ENCODE data around the gene C19orf12. TPM values are rescaled to one million over a fixed set of nuclear protein-coding genes. Genes with fewer than 3 reads are reported as not detected.
A peak's percentile ranks its signal among the peaks of the same experiment; 100 is the strongest.

C19orf12 gene
- total RNA-seq, 1 donor from 2014 or later = 36.7 TPM

DNA sequence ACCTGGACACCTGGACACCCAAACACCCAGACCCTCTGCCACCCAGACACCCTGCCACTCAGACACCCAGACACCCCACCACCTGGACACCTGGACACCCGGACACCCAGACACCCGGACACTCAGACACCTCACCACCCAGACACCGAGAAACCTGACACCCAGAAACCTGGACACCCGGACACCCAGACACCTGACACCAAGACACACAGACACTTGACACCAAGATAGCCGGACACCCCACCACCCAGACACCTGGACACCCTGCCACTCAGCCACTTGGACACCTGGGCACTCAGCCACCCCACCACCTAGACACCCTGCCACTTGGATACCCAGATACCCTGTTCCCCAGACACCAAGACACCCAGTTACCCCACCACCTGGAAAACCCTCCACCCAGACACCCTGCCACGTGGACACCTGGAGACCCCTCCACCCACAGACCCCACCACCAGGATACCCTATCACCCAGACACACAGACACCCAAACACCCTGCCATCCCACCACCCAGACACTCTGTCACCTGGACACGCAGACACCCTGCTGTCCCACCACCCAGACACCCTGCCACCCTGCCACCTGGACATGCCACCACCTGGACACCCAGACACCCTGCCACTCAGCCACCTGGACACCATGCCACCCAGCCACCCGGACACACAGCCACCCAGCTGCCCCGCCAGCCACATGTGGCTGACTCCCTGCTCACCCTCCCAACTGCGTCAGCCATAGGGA is 17.4 kb downstream of the C19orf12 start:
- no peak for DNase-seq (ENCODE audit: low read depth)

DNA sequence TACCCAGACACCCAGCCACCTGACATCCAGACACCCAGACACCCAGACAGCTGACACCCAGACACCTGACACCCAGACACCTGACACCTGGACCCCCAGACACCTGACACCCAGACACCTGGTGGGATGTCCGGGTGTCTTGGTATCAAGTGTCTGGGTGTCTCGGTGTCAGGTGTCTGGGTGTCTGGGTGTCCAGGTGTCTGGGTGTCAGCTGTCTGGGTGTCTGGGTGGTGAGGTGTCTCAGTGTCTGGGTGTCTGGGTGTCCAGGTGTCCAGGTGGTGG is 18.6 kb downstream of the C19orf12 start:
- no peak for DNase-seq (ENCODE audit: low read depth)

DNA sequence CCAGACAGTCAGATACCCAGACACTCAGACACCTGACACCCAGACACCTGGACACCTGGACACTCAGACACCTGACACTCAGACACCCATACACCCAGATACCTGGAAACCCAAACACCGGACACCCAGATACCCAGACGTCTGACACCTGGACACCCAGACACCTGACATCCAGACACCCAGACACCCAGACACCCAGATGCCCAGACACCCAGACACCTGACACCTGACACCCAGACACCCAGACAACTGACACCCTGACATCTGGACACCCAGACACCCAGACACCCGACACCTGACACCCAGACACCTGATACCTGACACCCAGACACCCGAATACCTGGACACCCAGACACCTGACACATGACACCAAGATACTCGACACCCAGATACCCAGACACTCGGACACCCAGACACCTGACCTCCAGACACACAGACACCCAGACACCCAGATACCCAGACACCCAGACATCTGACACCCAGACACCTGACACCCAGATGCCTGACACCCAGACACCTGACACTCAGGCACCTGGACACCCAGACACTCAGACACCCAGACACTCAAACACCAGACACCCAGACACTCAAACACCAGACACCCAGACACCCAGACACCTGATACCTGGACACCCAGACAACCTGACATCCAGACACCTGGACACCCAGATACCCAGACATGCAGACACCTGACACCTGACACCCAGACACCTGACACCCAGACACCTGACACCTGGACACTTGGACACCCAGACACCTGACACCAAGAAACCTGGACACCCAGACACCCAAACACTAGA is 19.1 kb downstream of the C19orf12 start:
- DNase-seq (ENCODE audit: low read depth) = no peak

DNA sequence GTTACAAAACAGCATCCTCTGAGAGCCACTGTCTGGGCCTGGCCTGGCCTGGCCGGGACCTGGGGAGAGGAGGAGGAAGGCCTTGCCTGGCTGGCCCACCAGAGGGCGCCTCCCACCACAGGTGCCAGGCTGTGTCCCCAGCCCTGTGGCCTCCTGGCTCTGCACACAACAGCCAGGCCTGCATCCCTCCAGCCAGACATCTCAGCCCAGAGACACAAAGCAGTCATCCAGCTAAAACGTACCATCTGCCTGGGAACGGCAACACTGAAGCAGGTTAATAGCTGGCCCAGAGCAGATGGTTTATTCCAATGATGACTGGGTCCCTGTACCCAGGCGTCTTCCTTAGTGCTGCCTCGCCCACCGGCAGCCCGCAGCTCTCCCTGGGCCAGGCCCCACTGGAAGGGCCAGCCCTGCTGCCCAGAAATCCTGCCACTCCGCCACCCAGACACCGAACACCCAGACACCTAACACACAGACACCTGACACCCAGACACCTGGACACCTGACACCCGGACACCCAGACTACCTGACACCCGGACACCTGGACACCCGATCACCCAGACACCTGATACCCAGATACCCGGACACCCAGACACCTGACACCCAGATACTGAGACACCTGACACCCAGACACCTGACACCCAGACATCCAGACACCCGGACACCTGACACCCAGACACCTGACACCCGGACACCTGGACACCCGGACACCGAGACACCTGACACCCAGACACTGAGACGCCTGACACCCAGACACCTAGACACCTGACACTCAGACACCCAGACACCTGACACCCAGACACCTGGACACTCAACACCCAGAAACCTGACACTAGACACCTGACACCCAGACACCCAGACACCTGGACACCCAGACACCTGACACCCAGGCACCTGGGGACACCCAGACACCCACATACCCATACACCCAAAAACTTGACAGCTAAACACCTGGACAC is 20.1 kb downstream of the C19orf12 start:
- DNase-seq (ENCODE audit: low read depth) = peak; percentile 30

DNA sequence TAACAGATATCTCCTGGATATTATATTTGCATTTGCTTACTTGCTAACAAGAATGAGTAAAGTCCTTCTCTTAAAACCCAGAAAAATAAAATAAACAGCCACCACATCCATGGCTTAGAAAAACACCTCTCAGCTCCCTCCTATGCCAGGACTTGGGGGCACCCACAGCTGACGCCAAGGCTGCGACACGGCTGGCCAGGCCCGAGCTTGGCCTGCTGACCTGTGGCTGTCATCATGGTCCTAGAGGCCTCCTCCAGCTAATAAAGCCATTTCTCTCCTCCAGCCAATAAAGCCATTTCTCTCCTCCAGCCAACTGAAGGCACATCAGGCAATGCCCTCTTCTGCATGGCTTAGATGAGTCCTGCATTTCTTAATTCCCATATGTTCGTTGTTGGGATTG is 20.9 kb downstream of the C19orf12 start:
- DNase-seq (ENCODE audit: low read depth) = no peak

DNA sequence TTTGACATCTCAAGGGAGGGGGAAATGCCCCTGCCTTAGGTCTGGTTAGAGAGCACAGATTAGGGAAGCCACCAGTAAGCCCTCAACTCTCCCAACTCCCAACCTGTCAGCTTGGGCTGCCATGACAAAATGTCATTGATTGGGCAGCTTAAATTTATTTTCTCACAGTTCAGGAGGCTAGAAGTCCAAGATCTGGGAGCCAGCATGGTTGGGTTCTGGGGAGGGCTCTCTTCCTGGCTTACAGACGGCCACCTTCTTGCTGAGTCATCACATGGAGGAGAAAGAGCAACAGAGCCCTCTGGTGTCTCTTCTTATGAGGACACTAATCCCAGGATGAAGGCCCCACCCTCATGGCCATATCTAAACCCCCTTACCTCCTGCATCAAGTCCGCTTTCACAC is 24.2 kb downstream of the C19orf12 start:
- DNase-seq (ENCODE audit: low read depth) = peak; percentile 9

DNA sequence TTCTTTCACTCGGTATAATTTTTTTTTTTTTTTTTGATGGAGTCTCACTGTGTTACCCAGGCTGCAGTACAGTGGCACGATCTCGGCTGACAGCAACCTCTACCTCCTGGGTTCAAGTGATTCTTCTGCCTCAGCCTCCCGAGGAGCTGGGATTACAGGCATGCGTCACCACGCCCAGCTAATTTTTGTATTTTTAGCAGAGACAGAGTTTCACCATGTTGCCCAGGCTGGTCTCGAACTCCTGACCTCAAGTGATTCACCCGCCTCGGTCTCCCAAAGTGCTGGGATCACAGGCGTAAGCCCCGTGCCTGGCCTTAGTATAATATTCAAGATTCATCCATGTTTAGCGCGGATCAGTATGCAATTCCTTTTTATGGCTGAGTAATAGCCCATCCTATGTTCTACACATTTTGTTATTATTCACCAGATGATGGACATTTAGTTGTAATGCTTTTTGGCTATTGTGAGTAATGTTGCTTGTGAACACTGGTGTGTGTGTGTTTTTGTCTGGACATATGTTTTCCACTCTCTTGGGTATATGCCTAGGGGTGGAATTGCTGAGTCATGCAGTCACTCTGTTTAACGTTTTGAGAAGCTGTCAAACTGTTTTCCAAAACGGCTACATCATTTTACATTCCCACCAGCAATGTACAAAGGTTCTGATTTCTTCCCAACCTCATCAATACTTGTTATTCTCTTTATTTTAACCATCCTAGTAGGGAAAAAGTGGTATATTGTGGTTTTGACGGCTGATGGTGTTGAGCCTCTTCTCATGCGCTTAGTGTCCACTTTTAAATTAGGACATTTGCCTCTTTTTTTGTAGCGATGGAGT is 26.9 kb downstream of the C19orf12 start:
- peak; percentile 55 for DNase-seq (ENCODE audit: low read depth)

DNA sequence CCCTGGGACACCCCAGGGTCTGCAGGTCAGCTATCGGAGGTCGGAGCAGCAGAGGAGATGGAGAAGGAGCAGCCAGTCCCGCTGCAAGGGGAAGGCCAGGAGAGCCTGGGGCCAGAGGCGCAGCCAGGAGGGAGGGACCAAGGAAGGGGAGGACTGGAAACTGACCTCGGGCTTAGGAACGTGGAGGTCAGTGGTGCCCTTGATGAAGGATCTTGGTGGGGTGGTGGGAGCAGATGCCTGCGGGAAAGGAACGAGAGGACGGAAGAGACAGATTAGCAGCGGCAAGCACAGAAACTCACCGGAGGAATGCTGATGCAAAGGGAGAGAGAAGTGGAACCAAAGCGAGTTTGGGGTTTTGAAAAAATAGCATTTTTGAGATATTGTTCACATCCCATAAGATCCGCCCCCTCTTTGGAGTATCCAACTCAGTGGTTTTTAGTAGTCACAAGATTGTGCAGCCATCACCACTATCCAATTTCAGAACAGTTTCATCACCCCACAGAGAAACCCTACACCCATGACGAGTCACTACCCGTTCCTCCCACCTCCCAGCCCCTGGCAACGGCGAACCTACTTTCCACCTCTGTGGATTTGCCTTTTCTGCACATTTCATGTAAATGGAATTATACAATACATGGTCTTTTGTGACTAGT is 27.7 kb downstream of the C19orf12 start:
- DNase-seq (ENCODE audit: low read depth) = peak; percentile 92

DNA sequence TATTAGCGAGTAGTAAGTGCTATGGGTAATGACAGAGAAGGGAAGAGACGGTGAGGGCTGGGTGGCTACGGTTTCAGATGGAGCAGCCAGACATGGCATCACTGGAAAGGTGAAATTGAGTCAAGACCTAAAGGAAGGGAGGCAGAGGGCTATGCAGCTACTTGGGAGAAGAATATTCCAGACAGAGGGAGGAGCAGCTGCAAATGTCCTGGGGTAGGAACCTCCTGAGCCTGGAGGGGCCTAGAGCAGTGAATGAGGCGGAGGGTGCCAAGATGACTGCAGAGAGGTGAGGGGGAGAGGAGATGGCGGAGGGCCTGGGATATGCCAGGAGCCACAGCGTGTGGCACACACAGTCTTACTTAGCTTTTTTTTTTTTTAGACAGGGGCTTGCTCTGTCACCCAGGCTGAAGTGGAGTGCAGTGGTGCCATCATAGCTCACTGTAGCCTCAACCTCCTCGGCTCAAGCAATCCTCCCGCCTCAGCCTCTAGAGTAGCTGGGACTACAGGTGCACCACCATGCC is 28.7 kb downstream of the C19orf12 start:
- DNase-seq (ENCODE audit: low read depth) = no peak

DNA sequence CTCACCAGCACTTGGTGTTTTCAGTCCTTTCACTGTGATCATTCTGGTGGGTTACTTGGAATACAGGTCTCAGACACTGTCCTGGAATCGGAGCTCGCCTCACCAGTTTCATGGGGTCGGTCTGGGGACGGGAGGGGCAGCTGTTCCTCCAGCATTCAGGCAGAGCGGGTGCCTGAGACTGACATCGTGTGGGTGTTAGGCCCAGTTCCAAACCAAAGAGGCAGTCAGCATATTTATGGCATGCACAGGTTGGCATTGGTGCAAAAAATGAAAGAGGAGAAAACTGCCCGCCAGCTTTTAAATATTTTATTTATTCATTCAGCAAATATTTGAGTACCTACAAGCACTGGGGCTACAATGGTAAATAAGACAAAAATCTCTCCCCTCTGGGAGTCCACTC is 29.7 kb downstream of the C19orf12 start:
- no peak for DNase-seq (ENCODE audit: low read depth)

DNA sequence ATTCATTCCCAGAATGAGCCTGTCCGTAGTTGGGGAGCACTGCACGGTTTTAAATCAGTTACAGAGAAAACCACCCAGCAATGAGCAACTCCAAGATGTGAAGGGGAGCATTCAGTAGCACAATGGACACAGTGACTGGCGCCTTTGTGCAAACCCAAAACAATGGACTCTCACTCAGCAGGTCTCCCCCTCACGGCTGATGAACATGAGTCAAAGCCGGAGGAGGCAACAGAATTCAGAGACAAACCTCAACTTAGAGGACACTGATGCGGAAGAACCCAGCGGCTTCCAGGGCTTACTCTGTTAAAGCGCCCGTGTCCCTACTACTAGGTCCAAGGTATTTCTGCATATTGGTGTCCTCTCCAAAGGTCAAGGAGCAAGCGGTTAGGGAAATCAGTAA is 32.1 kb downstream of the C19orf12 start:
- DNase-seq (ENCODE audit: low read depth) = peak; percentile 58

DNA sequence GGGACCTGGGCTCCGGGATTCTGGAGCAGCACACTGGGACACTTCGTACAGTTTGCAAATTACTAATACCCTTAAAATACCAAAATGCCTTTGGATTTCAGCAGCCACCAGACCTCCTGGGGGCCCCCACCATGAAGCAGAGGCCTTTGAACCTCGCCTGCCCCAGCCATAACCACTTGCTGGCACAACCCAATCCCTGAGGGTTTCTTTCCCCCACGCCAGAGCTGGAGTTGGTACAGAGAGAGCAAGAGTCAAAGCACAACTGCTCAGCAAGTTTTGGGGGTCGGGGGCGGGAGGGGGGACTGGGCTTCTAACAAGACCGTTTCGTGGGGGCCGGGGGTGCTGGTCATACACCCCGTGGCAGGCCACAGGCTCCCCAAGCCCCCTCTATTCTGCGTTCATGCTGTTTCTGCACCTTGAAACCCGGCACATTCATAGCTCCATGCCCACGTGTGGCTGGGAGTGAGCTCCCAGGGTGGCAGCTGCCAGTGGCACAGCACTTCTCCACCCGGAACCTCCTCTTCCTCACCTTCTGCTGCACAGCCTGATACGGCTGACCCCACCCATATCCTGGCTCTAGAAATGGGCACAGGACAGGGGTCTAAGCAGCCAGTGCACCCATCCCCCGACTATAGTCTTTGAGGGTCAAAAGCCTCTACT is 32.7 kb downstream of the C19orf12 start:
- DNase-seq (ENCODE audit: low read depth) = no peak

DNA sequence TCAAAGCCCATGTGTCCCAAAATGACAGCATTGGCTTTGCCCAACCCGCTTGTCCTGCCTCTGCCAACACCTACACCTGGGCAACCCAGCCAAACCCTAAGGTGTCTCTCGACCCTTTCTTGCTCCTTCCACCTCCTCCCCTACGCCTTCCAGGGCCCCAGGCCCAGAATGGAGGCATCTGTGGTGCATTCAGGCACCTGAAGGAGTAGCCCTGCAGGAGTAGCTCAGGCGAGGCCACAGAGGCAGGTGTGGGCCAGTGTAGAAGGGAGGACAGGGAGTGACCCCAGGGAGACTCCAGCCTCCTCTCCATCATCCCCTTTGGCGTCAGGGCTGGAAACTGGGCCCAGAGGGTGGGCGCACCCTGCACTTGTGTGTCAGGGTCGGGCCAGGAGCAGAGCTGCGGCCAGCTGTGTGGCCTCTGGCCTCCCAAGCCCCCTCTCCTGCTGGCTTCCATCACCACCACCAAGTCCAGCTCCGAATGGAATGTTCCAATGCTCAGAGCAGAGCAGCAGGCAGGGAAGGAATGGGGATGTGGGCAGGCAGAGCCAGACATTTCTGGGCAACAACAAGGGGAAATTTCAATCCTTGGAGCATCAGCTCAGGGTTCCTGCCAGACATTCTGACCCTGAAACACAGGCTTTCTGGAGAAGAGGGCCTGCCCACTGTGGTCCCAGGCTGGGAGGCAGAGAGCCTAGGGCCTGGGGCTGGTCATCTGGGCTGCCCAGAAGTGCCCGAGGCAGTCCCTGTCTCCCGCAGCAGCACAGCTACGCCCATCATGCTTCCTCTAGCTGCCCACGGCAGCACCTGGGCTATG is 33.4 kb downstream of the C19orf12 start:
- DNase-seq (ENCODE audit: low read depth) = no peak

DNA sequence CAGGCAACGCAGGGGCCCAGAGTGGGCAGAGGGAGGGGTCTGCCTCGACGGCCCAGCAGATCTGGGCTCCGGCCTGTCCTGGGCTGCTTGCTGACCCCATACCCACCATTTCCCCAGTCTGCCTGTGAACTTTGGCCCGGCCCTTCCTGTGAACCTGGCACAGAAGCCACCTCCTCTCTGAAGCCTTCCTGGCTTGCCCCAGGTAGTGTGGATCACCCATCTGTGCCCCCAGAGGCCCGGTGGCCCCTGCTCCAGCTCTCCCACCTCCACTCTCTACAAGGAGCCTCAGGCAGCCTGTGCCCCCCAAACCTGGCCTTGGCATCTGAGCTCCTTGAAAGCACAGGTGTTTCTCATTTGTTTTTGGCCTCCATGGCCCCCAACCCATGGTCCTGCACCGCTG is 34.1 kb downstream of the C19orf12 start:
- no peak for DNase-seq (ENCODE audit: low read depth)

DNA sequence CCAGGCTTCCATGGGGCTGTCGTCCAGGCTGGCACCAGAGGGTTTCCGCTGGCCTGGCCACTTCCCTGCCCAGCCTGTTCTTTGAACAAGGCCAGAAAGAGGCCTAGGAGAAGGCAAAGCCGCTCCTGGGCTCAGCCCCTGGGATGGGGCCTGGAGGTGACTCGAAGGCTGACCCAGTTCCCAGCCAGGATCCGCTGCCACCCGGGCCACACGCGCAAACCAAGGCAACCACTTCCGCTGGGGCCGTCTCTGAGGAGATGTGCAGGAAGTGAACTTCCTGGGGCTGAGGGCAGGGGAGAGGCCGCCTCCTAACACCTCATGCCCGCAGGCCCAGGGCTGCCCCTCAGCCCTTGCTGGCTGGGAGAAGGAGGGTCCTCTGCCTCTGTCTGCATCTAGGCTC is 34.6 kb downstream of the C19orf12 start:
- no peak for DNase-seq (ENCODE audit: low read depth)

DNA sequence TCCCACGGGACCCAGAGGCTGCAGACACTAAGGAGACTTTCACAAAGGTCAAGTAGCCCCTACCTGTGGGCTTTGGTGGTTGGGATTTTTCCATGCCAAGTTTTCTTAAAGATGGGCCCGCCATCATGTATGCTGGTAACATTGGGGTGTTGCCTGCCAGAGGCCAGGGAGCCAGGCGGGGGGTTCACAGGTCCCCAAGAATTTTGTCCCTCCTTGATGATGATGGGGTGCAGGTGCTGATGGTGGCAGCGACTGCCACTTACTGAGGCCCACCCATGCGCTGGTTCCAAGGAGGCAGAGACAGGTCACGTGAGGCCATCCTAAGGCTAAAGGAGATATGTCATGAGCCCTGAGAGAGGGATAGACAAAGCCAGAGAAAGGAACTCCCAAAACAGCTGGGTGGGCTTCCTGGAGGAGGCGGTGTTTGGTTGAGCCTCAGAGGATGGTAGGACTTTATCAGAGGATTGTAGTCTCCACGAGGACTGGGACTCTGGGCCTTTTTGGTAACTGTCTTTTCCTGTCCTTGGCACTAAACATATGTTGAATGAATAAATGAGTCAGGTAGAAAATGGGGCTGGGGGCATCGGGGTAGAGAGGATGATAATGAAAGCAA is 35.4 kb downstream of the C19orf12 start:
- DNase-seq (ENCODE audit: low read depth) = no peak

DNA sequence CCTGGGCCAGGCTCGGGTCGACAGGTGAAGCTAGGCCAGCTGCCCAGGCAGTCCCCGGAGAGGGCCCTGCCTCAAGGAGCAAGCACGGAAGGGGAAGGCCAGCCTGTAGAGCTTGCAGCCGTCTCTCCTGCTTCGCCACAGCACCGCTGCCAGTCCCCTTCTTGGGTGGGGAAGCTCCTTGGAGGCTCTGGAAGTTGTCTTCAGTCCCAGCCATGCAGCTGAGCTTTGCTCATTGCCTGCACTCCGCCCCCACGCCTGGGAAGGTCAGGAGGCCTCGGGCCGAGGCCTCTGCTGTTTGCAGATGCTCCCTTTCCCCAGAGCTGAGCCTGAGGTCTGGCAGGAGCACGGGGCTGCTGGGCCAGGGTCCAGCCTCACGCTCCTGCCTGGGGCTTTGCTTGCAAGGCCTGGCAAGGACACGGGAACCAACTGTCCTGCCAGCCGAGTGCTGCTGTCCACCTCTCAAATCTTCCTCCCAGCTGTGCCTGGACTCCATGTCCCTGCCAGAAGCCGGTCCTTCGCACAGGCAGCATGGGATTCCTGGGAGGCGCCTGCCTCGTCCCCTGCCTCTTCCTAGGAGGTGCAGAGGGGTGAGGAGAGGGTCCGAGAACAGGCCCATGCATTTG is 36.5 kb downstream of the C19orf12 start:
- no peak for DNase-seq (ENCODE audit: low read depth)

Data from renal cortical epithelial cell (primary cell).